ENCODE measurements around the gene ZNF574.
A peak's percentile ranks its signal among the peaks of the same experiment; 100 is the strongest.

Gene ZNF574

GRCh38 chr19:42089772-42090171 is 13.8 kb downstream of the ZNF574 start:
- H3K9me3 ChIP-seq (ENCODE audit: severe bottlenecking) = no peaks in the 10 kb centered on the region
- no peak overlapping the region for H3K4me3 ChIP-seq (ENCODE audit: severe bottlenecking)
- TF ChIP-seq, protein P1, sequence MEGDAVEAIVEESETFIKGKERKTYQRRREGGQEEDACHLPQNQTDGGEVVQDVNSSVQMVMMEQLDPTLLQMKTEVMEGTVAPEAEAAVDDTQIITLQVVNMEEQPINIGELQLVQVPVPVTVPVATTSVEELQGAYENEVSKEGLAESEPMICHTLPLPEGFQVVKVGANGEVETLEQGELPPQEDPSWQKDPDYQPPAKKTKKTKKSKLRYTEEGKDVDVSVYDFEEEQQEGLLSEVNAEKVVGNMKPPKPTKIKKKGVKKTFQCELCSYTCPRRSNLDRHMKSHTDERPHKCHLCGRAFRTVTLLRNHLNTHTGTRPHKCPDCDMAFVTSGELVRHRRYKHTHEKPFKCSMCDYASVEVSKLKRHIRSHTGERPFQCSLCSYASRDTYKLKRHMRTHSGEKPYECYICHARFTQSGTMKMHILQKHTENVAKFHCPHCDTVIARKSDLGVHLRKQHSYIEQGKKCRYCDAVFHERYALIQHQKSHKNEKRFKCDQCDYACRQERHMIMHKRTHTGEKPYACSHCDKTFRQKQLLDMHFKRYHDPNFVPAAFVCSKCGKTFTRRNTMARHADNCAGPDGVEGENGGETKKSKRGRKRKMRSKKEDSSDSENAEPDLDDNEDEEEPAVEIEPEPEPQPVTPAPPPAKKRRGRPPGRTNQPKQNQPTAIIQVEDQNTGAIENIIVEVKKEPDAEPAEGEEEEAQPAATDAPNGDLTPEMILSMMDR (IDR thresholded peaks at IDR 0.05; ENCODE audit: poor library complexity, severe bottlenecking) = no peak
- DNase-seq (ENCODE audit: low spot score) = no peak
- no peaks in the 10 kb centered on the region for H3K27me3 ChIP-seq (ENCODE audit: insufficient read depth, poor library complexity, severe bottlenecking)
- no peak overlapping the region for H3K27ac ChIP-seq (ENCODE audit: poor library complexity, severe bottlenecking)
- H3K4me1 ChIP-seq (ENCODE audit: insufficient read depth, poor library complexity, severe bottlenecking) = peaks cover 10% of the 10 kb centered on the region
- H3K36me3 ChIP-seq (ENCODE audit: low read depth) = no peaks in the 10 kb centered on the region
- no peak for ATAC-seq (ENCODE audit: low read depth)

DNA sequence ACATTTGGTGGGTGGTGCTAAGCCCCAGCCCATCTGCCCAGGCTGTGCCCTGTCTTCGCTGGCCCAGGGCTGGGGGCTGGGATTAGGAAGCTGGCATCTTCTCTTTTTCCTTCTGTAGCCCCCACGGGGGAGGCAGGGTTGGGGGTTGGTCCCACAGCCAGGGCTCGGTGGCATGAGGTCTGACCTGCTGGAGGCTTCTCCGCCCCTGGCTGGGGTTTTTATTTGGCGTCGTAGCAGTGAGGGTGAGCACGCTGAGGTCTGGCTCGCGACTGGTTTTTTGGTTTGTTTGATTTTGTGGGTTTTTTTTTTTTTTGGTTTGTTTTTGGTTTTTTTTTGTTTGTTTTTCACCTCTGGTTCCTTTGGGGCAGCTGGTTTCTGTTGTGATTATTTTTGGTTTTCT is 14.7 kb downstream of the ZNF574 start:
- H3K4me3 ChIP-seq (ENCODE audit: severe bottlenecking) = no peak overlapping the region
- H3K27me3 ChIP-seq (ENCODE audit: insufficient read depth, poor library complexity, severe bottlenecking) = no peaks in the 10 kb centered on the region
- ATAC-seq (ENCODE audit: low read depth) = no peak
- no peaks in the 10 kb centered on the region for H3K36me3 ChIP-seq (ENCODE audit: low read depth)
- H3K4me1 ChIP-seq (ENCODE audit: insufficient read depth, poor library complexity, severe bottlenecking) = peaks cover 10% of the 10 kb centered on the region
- no peak for DNase-seq (ENCODE audit: low spot score)
- TF ChIP-seq, protein P1 (IDR thresholded peaks at IDR 0.05; ENCODE audit: poor library complexity, severe bottlenecking) = no peak
- H3K9me3 ChIP-seq (ENCODE audit: severe bottlenecking) = no peaks in the 10 kb centered on the region
- H3K27ac ChIP-seq (ENCODE audit: poor library complexity, severe bottlenecking) = no peak overlapping the region

DNA sequence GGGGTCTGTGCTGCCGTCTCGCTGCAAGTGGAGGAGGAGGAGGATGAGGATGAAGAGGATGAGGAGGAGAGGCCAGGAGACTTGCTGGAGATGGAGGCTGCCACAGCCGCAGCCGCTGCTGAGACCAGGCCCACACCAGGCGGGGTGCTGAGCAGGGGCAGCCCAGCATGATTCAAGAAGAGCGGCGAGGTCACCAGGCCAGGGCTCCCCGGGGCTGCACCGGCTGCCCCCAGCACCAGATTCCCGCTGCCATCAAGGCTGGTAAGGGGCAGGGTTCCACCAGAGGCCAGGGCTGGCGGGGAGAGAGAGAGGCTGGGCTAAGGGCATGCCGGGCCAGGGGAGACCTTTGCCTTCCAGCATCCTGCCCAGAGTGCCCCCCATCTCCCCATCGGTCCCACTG is 15.3 kb downstream of the ZNF574 start:
- H3K4me3 ChIP-seq (ENCODE audit: severe bottlenecking) = no peak overlapping the region
- H3K27me3 ChIP-seq (ENCODE audit: insufficient read depth, poor library complexity, severe bottlenecking) = no peaks in the 10 kb centered on the region
- H3K36me3 ChIP-seq (ENCODE audit: low read depth) = no peaks in the 10 kb centered on the region
- DNase-seq (ENCODE audit: low spot score) (no peak), ATAC-seq (ENCODE audit: low read depth) (no peak)
- no peaks in the 10 kb centered on the region for H3K9me3 ChIP-seq (ENCODE audit: severe bottlenecking)
- TF ChIP-seq, protein P1 (IDR thresholded peaks at IDR 0.05; ENCODE audit: poor library complexity, severe bottlenecking) = no peak
- no peak overlapping the region for H3K27ac ChIP-seq (ENCODE audit: poor library complexity, severe bottlenecking)
- peaks cover 10% of the 10 kb centered on the region for H3K4me1 ChIP-seq (ENCODE audit: insufficient read depth, poor library complexity, severe bottlenecking)

DNA sequence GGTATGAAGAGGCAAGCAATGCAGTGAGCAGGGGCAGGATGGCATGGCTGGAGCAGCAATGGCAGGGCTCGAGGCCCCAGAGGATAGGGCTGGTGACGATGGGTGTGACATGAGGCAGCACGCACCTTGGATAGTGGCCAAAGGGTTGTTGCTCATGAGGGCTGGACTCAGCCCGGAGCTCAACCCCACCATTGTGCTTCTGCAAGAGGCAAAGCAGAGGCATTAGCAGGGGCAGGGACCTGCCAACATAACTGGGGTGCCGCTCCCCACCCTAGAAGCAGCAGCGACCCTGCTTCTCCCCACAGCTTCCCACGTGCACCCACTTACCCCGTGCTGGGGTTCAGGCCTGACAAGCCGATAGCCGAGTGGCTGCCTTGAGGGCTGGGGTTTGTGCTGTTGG is 15.8 kb downstream of the ZNF574 start:
- H3K36me3 ChIP-seq (ENCODE audit: low read depth) = no peaks in the 10 kb centered on the region
- TF ChIP-seq, protein P1 (IDR thresholded peaks at IDR 0.05; ENCODE audit: poor library complexity, severe bottlenecking) = no peak
- no peak overlapping the region for H3K27ac ChIP-seq (ENCODE audit: poor library complexity, severe bottlenecking)
- no peak overlapping the region for H3K4me3 ChIP-seq (ENCODE audit: severe bottlenecking)
- H3K4me1 ChIP-seq (ENCODE audit: insufficient read depth, poor library complexity, severe bottlenecking) = peaks cover 10% of the 10 kb centered on the region
- no peak for DNase-seq (ENCODE audit: low spot score)
- no peaks in the 10 kb centered on the region for H3K27me3 ChIP-seq (ENCODE audit: insufficient read depth, poor library complexity, severe bottlenecking)
- H3K9me3 ChIP-seq (ENCODE audit: severe bottlenecking) = no peaks in the 10 kb centered on the region
- peak; percentile 54 for ATAC-seq (ENCODE audit: low read depth)

DNA sequence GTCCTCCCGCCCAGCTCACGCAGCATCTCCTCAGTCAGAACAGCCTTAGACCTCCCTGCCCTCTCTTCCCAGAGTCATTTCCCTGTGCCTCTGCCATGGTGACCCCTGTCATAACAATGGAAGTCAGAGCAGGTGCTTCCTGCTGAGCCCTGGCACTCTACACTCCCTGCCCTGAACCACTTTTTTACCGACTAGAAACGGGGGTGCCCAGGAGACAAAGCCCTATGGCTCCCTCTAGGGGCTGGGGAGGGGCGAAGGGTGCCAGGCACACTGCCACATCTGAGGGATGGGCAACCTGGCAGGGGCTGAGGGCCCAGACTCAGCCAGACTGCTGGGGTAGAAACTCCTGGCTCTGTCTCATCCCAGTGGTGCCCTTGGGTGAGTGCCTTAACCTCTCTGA is 16.4 kb downstream of the ZNF574 start:
- DNase-seq (ENCODE audit: low spot score) = no peak
- H3K27me3 ChIP-seq (ENCODE audit: insufficient read depth, poor library complexity, severe bottlenecking) = no peaks in the 10 kb centered on the region
- no peaks in the 10 kb centered on the region for H3K9me3 ChIP-seq (ENCODE audit: severe bottlenecking)
- H3K36me3 ChIP-seq (ENCODE audit: low read depth) = no peaks in the 10 kb centered on the region
- H3K4me3 ChIP-seq (ENCODE audit: severe bottlenecking) = no peak overlapping the region
- no peak overlapping the region for H3K27ac ChIP-seq (ENCODE audit: poor library complexity, severe bottlenecking)
- peak; percentile 51 for ATAC-seq (ENCODE audit: low read depth)
- TF ChIP-seq, protein P1 (IDR thresholded peaks at IDR 0.05; ENCODE audit: poor library complexity, severe bottlenecking) = peak; percentile 50
- peaks cover 10% of the 10 kb centered on the region for H3K4me1 ChIP-seq (ENCODE audit: insufficient read depth, poor library complexity, severe bottlenecking)

All from RWPE2 (cell line).